Type B pancreatic cell (in vitro differentiated cells): Measurements from ENCODE around the gene FAT4. TPM values are rescaled to one million over a fixed set of nuclear protein-coding genes. Genes with fewer than 3 reads are reported as not detected.

Experiments used
- DNase-seq: peaks from one replicate; pipeline ENCODE4 v3.0.0; 2021; ENCODE audit warnings: mixed read lengths; ENCODE audit not compliant: unreplicated experiment; ENCODE audit errors: extremely low spot score
- H3K27ac Mint-ChIP-seq: 2 replicates; pipeline ENCODE4 v1.8.0; 2021; ENCODE audit warnings: mild to moderate bottlenecking, mixed read lengths
- H3K27me3 Mint-ChIP-seq: 2 replicates; pipeline ENCODE4 v1.8.0; 2021; ENCODE audit warnings: mixed read lengths
- H3K36me3 Mint-ChIP-seq: 2 replicates; pipeline ENCODE4 v1.8.0; 2021; ENCODE audit warnings: mixed read lengths
- H3K4me1 Mint-ChIP-seq: one replicate; pipeline ENCODE4 v1.8.0; 2021; ENCODE audit warnings: mixed read lengths; ENCODE audit not compliant: unreplicated experiment
- H3K4me3 Mint-ChIP-seq: 2 replicates; pipeline ENCODE4 v1.8.0; 2021; ENCODE audit warnings: mild to moderate bottlenecking, mixed read lengths
- H3K9me3 Mint-ChIP-seq: 2 replicates; pipeline ENCODE4 v1.8.0; 2021; ENCODE audit warnings: mixed read lengths
- total RNA-seq: library from RNA; stranded (reverse); gene quantifications from 2 replicates; pipeline ENCODE4 v1.2.1, GENCODE V29; 2021; ENCODE audit warnings: low replicate concordance
- TF ChIP-seq, protein P1 (sequence below): fragments of 200-600 bp; sonication (generic); conservative IDR thresholded peaks from 2 replicates; pipeline ENCODE4 v1.5.0; 2021; ENCODE audit warnings: antibody characterized with exemption, mild to moderate bottlenecking

The FAT4 gene
- total RNA-seq, 1 donor from 2014 or later, result 21.3 TPM

DNA sequence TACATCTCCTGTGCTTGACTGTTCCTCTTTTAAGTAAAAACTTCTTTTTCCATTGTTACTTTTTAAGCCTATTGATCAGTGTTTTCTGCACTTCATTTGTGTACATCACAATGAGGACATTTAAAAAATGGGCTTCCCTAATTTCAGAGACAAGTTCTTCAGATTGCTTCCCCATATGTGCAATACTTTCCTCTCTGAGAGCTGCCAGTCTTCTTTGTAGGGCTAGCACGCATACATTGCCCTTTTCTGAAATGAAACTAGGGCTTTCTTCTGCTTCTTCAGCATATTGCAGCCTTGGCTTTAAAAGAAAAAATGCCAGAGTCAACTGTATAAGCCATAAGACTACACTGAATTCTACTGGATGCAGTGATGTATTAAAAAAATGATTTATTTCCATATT, 37.8 kb downstream of the FAT4 start:
- H3K4me1 Mint-ChIP-seq, result peaks cover under 1% of the 10 kb centered on the region

DNA sequence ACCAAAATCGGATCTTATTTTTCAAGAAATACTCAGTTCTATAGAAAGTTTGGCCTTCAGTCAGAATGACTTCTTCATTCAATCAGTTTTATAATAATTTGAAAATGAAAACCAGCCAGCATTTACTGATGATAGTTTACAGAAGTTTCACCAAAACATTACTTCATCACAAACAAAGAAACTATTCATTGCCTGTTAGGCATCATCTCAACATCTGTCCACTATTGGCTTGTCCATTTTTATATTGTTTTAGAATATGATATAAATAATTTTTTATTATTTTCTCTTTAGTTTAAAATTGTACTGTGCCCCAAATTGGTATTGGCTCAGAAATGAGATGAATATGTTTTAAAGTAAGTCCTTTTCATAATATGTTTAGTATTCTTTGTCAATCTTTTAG, 38.4 kb downstream of the FAT4 start:
- TF ChIP-seq, protein P1, sequence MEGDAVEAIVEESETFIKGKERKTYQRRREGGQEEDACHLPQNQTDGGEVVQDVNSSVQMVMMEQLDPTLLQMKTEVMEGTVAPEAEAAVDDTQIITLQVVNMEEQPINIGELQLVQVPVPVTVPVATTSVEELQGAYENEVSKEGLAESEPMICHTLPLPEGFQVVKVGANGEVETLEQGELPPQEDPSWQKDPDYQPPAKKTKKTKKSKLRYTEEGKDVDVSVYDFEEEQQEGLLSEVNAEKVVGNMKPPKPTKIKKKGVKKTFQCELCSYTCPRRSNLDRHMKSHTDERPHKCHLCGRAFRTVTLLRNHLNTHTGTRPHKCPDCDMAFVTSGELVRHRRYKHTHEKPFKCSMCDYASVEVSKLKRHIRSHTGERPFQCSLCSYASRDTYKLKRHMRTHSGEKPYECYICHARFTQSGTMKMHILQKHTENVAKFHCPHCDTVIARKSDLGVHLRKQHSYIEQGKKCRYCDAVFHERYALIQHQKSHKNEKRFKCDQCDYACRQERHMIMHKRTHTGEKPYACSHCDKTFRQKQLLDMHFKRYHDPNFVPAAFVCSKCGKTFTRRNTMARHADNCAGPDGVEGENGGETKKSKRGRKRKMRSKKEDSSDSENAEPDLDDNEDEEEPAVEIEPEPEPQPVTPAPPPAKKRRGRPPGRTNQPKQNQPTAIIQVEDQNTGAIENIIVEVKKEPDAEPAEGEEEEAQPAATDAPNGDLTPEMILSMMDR, result no peak
- DNase-seq, result no peak
- no peak overlapping the region for H3K4me3 Mint-ChIP-seq
- H3K27ac Mint-ChIP-seq, result no peak overlapping the region
- peaks cover 4% of the 10 kb centered on the region for H3K4me1 Mint-ChIP-seq
- no peaks in the 10 kb centered on the region for H3K36me3 Mint-ChIP-seq
- no peaks in the 10 kb centered on the region for H3K27me3 Mint-ChIP-seq
- no peaks in the 10 kb centered on the region for H3K9me3 Mint-ChIP-seq

More for the DNA sequence above, 37.8 kb downstream of the FAT4 start:
- TF ChIP-seq, protein P1, result no peak
- no peaks in the 10 kb centered on the region for H3K9me3 Mint-ChIP-seq
- no peak overlapping the region for H3K27ac Mint-ChIP-seq
- H3K27me3 Mint-ChIP-seq, result no peaks in the 10 kb centered on the region
- no peak overlapping the region for H3K4me3 Mint-ChIP-seq
- no peaks in the 10 kb centered on the region for H3K36me3 Mint-ChIP-seq
- DNase-seq, result no peak

DNA sequence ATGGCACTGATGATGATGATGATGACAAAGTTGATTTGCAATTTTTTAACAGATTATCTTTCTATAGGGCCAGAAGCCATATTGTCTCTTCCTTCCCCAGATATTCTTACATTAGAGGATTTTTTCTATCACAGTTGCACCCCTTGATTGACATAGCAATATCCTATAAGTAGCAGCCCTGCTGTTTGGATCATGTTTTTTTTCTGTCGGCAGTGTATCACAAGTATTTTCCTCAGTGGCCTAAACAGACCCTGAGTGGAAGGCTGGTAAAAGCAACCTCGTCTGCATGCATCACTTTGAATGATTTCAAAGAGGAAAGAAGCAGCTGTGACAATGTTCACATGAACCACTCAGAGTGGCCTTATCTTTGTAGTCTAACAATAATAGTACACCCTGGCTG, 41.0 kb downstream of the FAT4 start:
- H3K36me3 Mint-ChIP-seq, result no peaks in the 10 kb centered on the region
- H3K4me1 Mint-ChIP-seq, result peaks cover 13% of the 10 kb centered on the region
- no peaks in the 10 kb centered on the region for H3K27me3 Mint-ChIP-seq
- TF ChIP-seq, protein P1, result no peak
- DNase-seq, result no peak
- H3K4me3 Mint-ChIP-seq, result no peak overlapping the region
- no peaks in the 10 kb centered on the region for H3K9me3 Mint-ChIP-seq
- no peak overlapping the region for H3K27ac Mint-ChIP-seq

DNA sequence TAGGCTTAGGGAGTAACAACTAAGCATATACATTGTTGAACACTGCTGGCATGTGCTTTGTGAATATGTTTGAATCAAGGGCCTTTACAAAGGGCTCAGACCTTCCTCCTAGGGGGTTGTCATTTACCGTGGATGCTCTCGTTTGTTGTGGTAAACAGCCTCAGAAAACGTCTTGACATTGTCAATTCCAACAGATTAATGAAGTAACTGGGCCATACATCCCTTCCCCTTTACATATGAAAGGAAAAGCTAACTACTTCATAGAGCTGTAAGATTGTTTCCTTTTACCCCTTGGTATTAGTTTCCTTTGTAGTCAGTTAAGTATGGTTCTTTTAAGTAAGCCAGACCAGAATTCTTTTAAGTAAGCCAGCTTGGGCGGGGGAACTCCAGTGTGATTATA, 42.9 kb downstream of the FAT4 start:
- Mint-ChIP-seq H3K27ac (no peak overlapping the region), H3K27me3 (no peaks in the 10 kb centered on the region), H3K36me3 (no peaks in the 10 kb centered on the region), H3K9me3 (no peaks in the 10 kb centered on the region), H3K4me1 (peaks cover 13% of the 10 kb centered on the region), H3K4me3 (no peak overlapping the region)
- TF ChIP-seq, protein P1, result no peak
- DNase-seq, result no peak

DNA sequence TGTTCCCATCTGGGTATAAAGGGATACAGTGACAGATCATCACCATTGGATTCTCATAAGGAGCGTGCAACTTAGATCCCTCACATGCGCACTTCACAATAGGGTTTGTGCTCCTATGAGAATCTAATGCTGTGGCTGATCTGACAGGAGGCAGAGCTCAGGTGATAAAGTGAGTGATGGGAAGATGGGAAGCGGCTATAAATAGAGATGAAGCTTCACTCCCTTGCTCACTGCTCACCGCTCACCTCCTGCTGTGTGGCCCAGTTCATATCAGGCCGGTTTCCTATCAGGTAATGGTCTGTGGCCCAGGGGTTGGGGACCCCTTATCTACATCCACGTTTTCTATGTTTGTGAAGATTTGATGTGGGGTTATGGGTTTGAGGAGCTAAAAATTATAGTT, 43.7 kb downstream of the FAT4 start:
- Mint-ChIP-seq H3K4me1 (peaks cover 13% of the 10 kb centered on the region), H3K9me3 (no peaks in the 10 kb centered on the region), H3K27ac (no peak overlapping the region), H3K27me3 (no peaks in the 10 kb centered on the region), H3K36me3 (no peaks in the 10 kb centered on the region), H3K4me3 (no peak overlapping the region)
- TF ChIP-seq, protein P1, result no peak
- no peak for DNase-seq

DNA sequence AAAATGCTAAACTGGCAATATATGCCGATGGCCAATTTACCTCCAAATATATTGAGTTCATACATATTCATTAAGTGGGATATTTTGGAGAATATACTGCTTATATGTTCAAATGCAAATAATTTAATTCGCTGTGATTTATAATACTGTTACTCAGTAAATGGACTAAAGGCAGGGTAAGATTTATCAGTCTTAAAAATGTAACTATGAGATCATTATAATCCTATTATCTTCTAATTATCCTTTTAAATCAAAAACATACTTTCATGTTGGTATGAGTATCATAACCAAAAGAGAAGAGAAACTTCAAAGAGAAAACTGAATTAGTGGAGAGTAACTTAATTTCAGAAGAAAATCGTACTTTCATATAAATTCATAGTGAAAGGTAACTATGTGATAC, 44.6 kb downstream of the FAT4 start:
- Mint-ChIP-seq H3K27ac (no peak overlapping the region), H3K9me3 (no peaks in the 10 kb centered on the region), H3K4me3 (peak overlapping the region; percentile 15), H3K27me3 (no peaks in the 10 kb centered on the region), H3K4me1 (peaks cover 13% of the 10 kb centered on the region), H3K36me3 (no peaks in the 10 kb centered on the region)
- TF ChIP-seq, protein P1, result no peak
- no peak for DNase-seq
